Parathyroid adenoma (tissue), 2 donors: Measurements from ENCODE around the gene CEP164.

ENCODE experiments used
- H2AFZ ChIP-seq: fragments of 300-600 bp; sonication (generic); one replicate; pipeline ENCODE4 v1.7.0; 2017; ENCODE audit warnings: antibody characterized with exemption, mild to moderate bottlenecking
- H3K27ac ChIP-seq: fragments of 300-600 bp; sonication (generic); one replicate; pipeline ENCODE4 v1.7.0; 2017
- H3K27me3 ChIP-seq: fragments of 300-600 bp; sonication (generic); one replicate; pipeline ENCODE4 v1.7.0; 2017; ENCODE audit warnings: low read length; ENCODE audit not compliant: control insufficient read depth, insufficient read depth
- H3K36me3 ChIP-seq: fragments of 300-600 bp; sonication (generic); one replicate; pipeline ENCODE4 v1.7.0; 2017; ENCODE audit warnings: low read length; ENCODE audit not compliant: control insufficient read depth, insufficient read depth
- H3K4me1 ChIP-seq: fragments of 300-600 bp; sonication (generic); one replicate; pipeline ENCODE4 v1.7.0; 2017; ENCODE audit warnings: control low read depth
- H3K4me2 ChIP-seq: fragments of 300-600 bp; sonication (generic); one replicate; pipeline ENCODE4 v1.7.0; 2017; ENCODE audit warnings: low read length
- H3K4me3 ChIP-seq: fragments of 300-600 bp; sonication (generic); one replicate; pipeline ENCODE4 v1.7.0; 2017; ENCODE audit warnings: low read depth, low read length
- H3K79me2 ChIP-seq: fragments of 300-600 bp; sonication (generic); one replicate; pipeline ENCODE4 v1.7.0; 2017; ENCODE audit warnings: control low read depth
- H3K9ac ChIP-seq: fragments of 300-600 bp; sonication (generic); one replicate; pipeline ENCODE4 v1.7.0; 2017; ENCODE audit warnings: mild to moderate bottlenecking
- H3K9me3 ChIP-seq: fragments of 300-600 bp; sonication (generic); one replicate; pipeline ENCODE4 v1.7.0; 2017; ENCODE audit warnings: low read length; ENCODE audit not compliant: control insufficient read depth
- CTCF ChIP-seq: fragments of 300-600 bp; sonication (generic); IDR thresholded peaks from one replicate; pipeline ENCODE4 v1.7.0; 2017; ENCODE audit warnings: antibody characterized with exemption, mild to moderate bottlenecking
- donor health status: primary hyperparathyroidism.

CEP164 gene

DNA sequence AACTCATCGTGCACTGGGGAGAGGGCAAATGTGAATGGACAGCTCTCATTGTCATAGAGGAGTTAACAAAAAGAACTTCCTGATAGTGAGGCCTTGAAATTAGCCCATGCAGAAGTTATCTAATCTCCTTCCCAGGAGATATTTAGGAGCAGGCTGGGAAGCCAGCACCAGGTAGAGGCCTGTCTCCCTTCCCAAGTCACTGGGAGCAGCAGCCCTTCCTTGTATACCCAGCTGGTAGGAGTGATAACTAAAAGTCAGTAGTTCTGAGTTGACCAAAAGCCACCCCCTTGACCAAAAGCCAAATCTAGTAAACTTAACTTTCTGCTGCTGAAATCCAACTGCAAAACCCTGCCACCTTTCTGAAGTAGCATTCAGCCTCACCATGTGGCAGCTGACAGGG, 37.9 kb upstream of the CEP164 start:
- Histone ChIP-seq H2AFZ (no peak overlapping the region), H3K27ac (no peak overlapping the region), H3K79me2 (no peaks in the 10 kb centered on the region), H3K4me1 (no peaks in the 10 kb centered on the region), H3K4me2 (no peak overlapping the region), H3K4me3 (no peak overlapping the region), H3K9me3 (no peaks in the 10 kb centered on the region), H3K27me3 (no peaks in the 10 kb centered on the region), H3K9ac (no peak overlapping the region), H3K36me3 (no peaks in the 10 kb centered on the region)
- TF ChIP-seq CTCF, result no peak

DNA sequence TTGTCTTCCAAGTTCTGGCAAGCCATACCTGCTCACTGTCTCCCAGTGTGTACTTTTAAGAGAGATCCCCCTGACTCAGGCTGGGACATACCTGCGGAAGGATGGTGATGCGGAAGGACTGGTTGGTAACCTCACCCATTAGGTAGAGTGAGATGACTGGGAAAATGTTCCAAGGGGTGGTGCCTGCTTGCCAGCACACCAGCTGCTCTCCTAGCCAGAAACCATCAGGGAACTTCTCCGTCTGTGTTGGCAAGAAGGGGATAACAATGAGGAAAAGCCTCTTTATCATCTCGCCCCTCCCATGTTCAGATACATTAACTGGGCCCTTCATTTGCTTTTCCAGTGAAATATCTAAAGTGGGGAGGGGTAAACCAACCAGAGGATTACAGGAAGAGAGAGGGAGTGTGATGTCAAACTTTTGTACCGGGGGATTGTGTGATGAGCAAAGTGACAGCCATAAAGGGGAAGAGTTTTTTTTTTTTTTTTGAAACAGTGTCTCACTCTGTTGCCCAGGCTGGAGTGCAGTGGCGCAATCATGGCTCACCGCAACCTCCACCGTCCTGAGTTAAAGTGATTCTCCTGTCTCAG, 36.8 kb upstream of the CEP164 start, which contains the start of gene BACE1-AS:
TSS of gene BACE1-AS (plus strand) at position 538 of the 588 bp plus-strand sequence.
- Histone ChIP-seq H3K4me1 (no peaks in the 10 kb centered on the region), H3K79me2 (no peaks in the 10 kb centered on the region), H2AFZ (no peak within 1 kb of the TSS), H3K27ac (no peak within 1 kb of the TSS), H3K9me3 (no peaks in the 10 kb centered on the region), H3K4me2 (no peak within 1 kb of the TSS), H3K36me3 (no peaks in the 10 kb centered on the region), H3K9ac (no peak within 1 kb of the TSS), H3K27me3 (no peaks in the 10 kb centered on the region), H3K4me3 (no peak within 1 kb of the TSS)
- no peak for TF ChIP-seq CTCF

DNA sequence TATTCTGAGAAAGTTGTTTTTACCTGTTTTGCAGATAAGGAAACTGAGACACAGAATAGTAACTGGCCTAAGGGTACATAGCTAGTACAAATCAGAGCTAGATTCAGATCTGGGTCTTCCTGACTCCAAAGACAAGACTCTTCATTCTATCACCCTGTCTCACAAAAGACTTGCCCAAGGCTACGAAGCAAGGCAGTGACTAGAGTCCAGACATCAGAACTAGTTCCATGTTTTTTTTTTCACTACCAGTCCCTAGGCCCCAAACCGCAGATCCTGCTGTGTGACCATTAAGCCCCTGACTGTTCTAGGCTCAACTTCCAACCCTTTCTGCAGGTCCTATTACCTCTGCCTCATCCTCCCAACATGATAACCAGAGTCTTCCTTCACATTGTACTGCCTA, 35.0 kb upstream of the CEP164 start:
- Histone ChIP-seq H3K4me1 (no peaks in the 10 kb centered on the region), H3K27ac (no peak overlapping the region)

GRCh38 chr11:117295438-117296137, 32.1 kb upstream of the CEP164 start:
- Histone ChIP-seq H3K9ac (no peak overlapping the region), H3K4me2 (no peak overlapping the region), H2AFZ (no peak overlapping the region), H3K79me2 (no peaks in the 10 kb centered on the region), H3K27ac (no peak overlapping the region), H3K4me1 (no peaks in the 10 kb centered on the region), H3K27me3 (no peaks in the 10 kb centered on the region), H3K36me3 (no peaks in the 10 kb centered on the region), H3K4me3 (no peak overlapping the region), H3K9me3 (no peaks in the 10 kb centered on the region)
- no peak for TF ChIP-seq CTCF

More for the DNA sequence above, 35.0 kb upstream of the CEP164 start:
- no peaks in the 10 kb centered on the region for H3K27me3 ChIP-seq
- no peak overlapping the region for H3K4me2 ChIP-seq
- no peak overlapping the region for H3K4me3 ChIP-seq
- no peak overlapping the region for H2AFZ ChIP-seq
- no peaks in the 10 kb centered on the region for H3K79me2 ChIP-seq
- no peak overlapping the region for H3K9ac ChIP-seq
- H3K36me3 ChIP-seq, result no peaks in the 10 kb centered on the region
- H3K9me3 ChIP-seq, result no peaks in the 10 kb centered on the region
- no peak for TF ChIP-seq CTCF

DNA sequence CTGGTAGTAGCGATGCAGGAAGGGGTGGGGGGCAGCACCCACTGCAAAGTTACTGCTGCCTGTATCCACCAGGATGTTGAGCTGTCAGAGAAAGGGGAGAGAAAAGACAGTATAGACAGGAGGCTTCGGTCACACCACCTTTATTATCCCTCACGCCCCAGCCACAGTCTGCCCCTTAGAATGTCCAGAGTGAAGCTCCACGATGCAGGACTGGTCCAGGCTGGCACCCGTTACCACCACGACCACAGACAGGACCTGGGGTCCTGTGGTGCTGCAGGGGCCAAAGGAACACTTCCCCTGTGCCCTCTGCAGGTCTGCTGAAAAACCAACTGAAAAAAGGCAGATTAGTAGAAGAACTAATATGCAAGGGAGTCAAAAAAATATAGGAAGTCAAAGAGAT, 30.8 kb upstream of the CEP164 start:
- Histone ChIP-seq H3K4me3 (no peak overlapping the region), H3K36me3 (no peaks in the 10 kb centered on the region), H3K4me2 (no peak overlapping the region), H3K27ac (no peak overlapping the region), H3K9ac (no peak overlapping the region), H3K27me3 (no peaks in the 10 kb centered on the region), H2AFZ (no peak overlapping the region), H3K4me1 (no peaks in the 10 kb centered on the region), H3K9me3 (no peaks in the 10 kb centered on the region), H3K79me2 (no peaks in the 10 kb centered on the region)
- no peak for TF ChIP-seq CTCF
